ENCODE measurements around the gene LSM14A. TPM values are rescaled to one million over a fixed set of nuclear protein-coding genes. Genes with fewer than 3 reads are reported as not detected.
"Not testable (repeated sequence)": the region's sequence is repeated elsewhere in the genome, so short reads cannot be mapped to it uniquely, and the experiment has no call there.

Gene LSM14A
- total and polyA plus RNA-seq, 2 of the 13 experiments (the other 11 are each of a cell fraction or from before 2014, with no cell fraction given), result 77.0 to 83.6 TPM

DNA sequence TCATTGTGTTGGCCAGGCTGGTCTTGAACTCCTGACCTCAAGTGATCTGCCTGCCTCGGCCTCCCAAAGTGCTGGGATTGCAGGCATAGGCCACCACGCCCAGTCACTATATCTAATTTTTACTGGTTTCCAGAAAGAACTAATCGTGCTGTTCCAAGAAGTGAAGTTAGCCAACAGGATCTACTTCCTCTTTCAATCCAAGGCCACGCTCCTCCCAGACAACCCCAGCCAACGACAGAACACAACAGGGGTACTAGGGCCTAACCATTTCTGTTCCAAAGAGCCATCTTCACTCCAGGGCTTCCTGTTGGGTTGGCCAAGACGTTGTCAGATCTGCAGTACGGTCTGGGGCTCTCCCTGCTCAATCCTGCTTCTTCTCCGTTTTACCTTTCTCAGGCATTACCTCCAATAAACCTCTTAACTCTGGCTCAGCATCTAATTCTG is 7.0 kb upstream of the LSM14A start:
- CTCF ChIA-PET (ENCODE audit: low intra/inter-chr PET ratio, low total read pairs), result no interaction called here

DNA sequence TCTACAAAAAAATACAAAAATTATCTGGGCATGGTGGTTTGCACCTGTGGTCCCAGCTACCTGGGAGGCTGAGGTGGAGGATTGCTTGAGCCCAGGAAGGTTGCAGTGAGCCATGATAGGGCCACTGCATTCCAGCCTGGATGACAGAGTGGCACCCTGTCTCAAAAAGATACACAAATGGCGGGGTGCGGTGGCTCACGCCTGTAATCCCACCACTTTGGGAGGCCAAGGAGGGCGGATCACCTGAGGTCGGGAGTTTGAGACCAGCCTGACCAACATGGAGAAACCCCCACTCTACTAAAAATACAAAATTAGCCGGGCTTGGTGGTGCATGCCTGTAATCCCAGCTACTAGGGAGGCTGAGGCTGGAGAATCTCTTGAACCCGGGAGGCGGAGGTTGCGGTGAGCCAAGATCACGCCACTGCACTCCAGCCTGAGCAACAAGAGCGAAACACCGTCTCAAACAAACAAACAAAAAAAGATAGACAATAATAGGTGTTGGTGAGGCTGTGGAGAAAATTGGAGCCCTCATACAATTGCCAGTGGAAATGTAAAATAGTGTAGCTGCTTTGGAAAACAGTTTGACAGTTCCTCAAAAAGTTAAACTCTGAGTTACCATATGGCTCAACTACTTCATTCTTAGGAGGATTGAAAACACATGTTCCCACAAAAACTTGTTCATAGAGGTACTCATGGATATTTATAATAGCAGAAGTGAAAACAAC is 2.7 kb upstream of the LSM14A start:
- H3K9me3 ChIP-seq (ENCODE audit: low read length); H3K27ac ChIP-seq (ENCODE audit: extremely low read length, insufficient read depth, low read length); H2AFZ ChIP-seq (ENCODE audit: low read length); intact Hi-C loops (cut with micrococcal nuclease; ENCODE audit: unreplicated experiment); FAIRE-seq; H3K27me3 ChIP-seq (ENCODE audit: control insufficient read depth in 1 of 2, insufficient read depth in 2 of 2, low read length in 2 of 2); BruUV-seq (replicated peaks); H3K4me2 ChIP-seq (ENCODE audit: low read depth, low read length); in situ Hi-C loops (cut with HindIII; ENCODE audit: extremely low pct_ligation_motif_present, low pct_unique_long_range_greater_than_20kb); H3K4me3 ChIP-seq (replicated peaks in 1 of 3; ENCODE audit: insufficient read depth in 1 of 3, low read depth in 2 of 3, low read length in 3 of 3); H3K36me3 ChIP-seq (replicated peaks in 1 of 2; ENCODE audit: control insufficient read depth in 1 of 2, insufficient read depth in 2 of 2, low read length in 2 of 2); DNase-seq (ENCODE audit: low spot score); ATAC-seq; POLR2A ChIA-PET; H3K9ac ChIP-seq (ENCODE audit: insufficient read depth, low read depth, low read length); CTCF ChIA-PET (ENCODE audit: low intra/inter-chr PET ratio, low total read pairs): not testable (repeated sequence)
- Histone ChIP-seq H3K79me2 (ENCODE audit: insufficient read depth, low read length) (peaks cover 32% of the 10 kb centered on the region), H4K20me1 (ENCODE audit: insufficient read depth, low read length) (peaks cover 13% of the 10 kb centered on the region), H3K4me1 (ENCODE audit: insufficient read depth, low read length) (peaks cover 29% of the 10 kb centered on the region)
- 96% methylated on average over 12 of the region's 12 CpGs for WGBS (ENCODE audit: low lambda C conversion rate)

More for the DNA sequence above, 7.0 kb upstream of the LSM14A start:
- Histone ChIP-seq H3K4me3 (replicated peaks in 1 of 3; ENCODE audit: insufficient read depth in 1 of 3, low read depth in 2 of 3, low read length in 3 of 3) (no peak overlapping the region), H2AFZ (ENCODE audit: low read length) (no peak overlapping the region), H3K9me3 (ENCODE audit: low read length) (no peaks in the 10 kb centered on the region), H3K27ac (ENCODE audit: extremely low read length, insufficient read depth, low read length) (no peak overlapping the region), H3K36me3 (replicated peaks in 1 of 2; ENCODE audit: control insufficient read depth in 1 of 2, insufficient read depth in 2 of 2, low read length in 2 of 2) (no peaks in the 10 kb centered on the region), H3K79me2 (ENCODE audit: insufficient read depth, low read length) (no peaks in the 10 kb centered on the region), H3K4me2 (ENCODE audit: low read depth, low read length) (no peak overlapping the region), H3K27me3 (ENCODE audit: control insufficient read depth in 1 of 2, insufficient read depth in 2 of 2, low read length in 2 of 2) (no peaks in the 10 kb centered on the region), H4K20me1 (ENCODE audit: insufficient read depth, low read length) (no peaks in the 10 kb centered on the region), H3K9ac (ENCODE audit: insufficient read depth, low read depth, low read length) (no peak overlapping the region), H3K4me1 (ENCODE audit: insufficient read depth, low read length) (peaks cover 5% of the 10 kb centered on the region)
- DNase-seq (ENCODE audit: low spot score) (no peak), ATAC-seq (no peak), FAIRE-seq (no peak)
- intact Hi-C loops (cut with micrococcal nuclease; ENCODE audit: unreplicated experiment) (no loop called here), in situ Hi-C loops (cut with HindIII; ENCODE audit: extremely low pct_ligation_motif_present, low pct_unique_long_range_greater_than_20kb) (no loop called here)
- POLR2A ChIA-PET, result no interaction called here
- no TSS peak for BruUV-seq (replicated peaks)
- 50% methylated on average over 8 of the region's 8 CpGs for WGBS (ENCODE audit: low lambda C conversion rate)
- TF ChIP-seq, protein P1, sequence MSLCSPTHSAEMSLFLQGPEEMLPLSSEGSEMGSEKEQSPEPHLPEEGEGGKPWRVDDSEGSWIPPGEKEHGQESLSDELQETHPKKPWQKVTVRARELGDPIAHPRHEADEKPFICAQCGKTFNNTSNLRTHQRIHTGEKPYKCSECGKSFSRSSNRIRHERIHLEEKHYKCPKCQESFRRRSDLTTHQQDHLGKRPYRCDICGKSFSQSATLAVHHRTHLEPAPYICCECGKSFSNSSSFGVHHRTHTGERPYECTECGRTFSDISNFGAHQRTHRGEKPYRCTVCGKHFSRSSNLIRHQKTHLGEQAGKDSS (CRISPR knock-in tag; IDR thresholded peaks at IDR 0.05; ENCODE audit: borderline replicate concordance, low read depth), result no peak
- TF ChIP-seq ATF1 (CRISPR knock-in tag; IDR thresholded peaks at IDR 0.05) (no peak), TOE1 (CRISPR knock-in tag; IDR thresholded peaks at IDR 0.05) (no peak), KLF9 (CRISPR knock-in tag; IDR thresholded peaks at IDR 0.05; ENCODE audit: low read depth) (no peak), ZSCAN30 (CRISPR knock-in tag; IDR thresholded peaks at IDR 0.05) (no peak), KDM1A (CRISPR knock-in tag; IDR thresholded peaks at IDR 0.05) (no peak), HMGA1 (CRISPR knock-in tag; conservative IDR thresholded peaks at IDR 0.05) (no peak), HNRNPLL (IDR thresholded peaks at IDR 0.05; ENCODE audit: low read depth, low read length, poor library complexity, severe bottlenecking) (no peak)
- TF ChIP-seq, protein P2, sequence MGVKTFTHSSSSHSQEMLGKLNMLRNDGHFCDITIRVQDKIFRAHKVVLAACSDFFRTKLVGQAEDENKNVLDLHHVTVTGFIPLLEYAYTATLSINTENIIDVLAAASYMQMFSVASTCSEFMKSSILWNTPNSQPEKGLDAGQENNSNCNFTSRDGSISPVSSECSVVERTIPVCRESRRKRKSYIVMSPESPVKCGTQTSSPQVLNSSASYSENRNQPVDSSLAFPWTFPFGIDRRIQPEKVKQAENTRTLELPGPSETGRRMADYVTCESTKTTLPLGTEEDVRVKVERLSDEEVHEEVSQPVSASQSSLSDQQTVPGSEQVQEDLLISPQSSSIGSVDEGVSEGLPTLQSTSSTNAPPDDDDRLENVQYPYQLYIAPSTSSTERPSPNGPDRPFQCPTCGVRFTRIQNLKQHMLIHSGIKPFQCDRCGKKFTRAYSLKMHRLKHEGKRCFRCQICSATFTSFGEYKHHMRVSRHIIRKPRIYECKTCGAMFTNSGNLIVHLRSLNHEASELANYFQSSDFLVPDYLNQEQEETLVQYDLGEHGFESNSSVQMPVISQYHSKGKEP (CRISPR knock-in tag; IDR thresholded peaks at IDR 0.05), result no peak
